ENCODE results near the gene GFM2. TPM values are rescaled to one million over a fixed set of nuclear protein-coding genes. Genes with fewer than 3 reads are reported as not detected.

GFM2 gene
- total and polyA plus RNA-seq, 2 of the 13 experiments (the other 11 are each of a cell fraction or from before 2014, with no cell fraction given), result 22.0 to 41.6 TPM

GRCh38 chr5:74684900-74685851 is 81.7 kb downstream of the GFM2 start, which contains the start of gene HEXB (continued):
- TF ChIP-seq PCBP2 (optimal IDR thresholded peaks at IDR 0.05; ENCODE audit: low read depth, low read length, poor library complexity, severe bottlenecking) (no peak), ATM (IDR thresholded peaks at IDR 0.05; ENCODE audit: borderline replicate concordance) (no peak), POGK (CRISPR knock-in tag; conservative IDR thresholded peaks at IDR 0.05) (peak; percentile 68; the same call in 1 of the 2 replicates), TRIM24 (CRISPR knock-in tag; IDR thresholded peaks at IDR 0.05) (0 out of 2 replicates have a peak, but pooled peaks have one; percentile 25), ZNF572 (CRISPR knock-in tag; IDR thresholded peaks at IDR 0.05) (no peak), ZNF546 (CRISPR knock-in tag; conservative IDR thresholded peaks at IDR 0.05) (no peak), DZIP1 (CRISPR knock-in tag; IDR thresholded peaks at IDR 0.05) (peak; percentile 11; the same call in 1 of the 2 replicates), HNRNPK (IDR thresholded peaks at IDR 0.05; ENCODE audit: low read depth, low read length, poor library complexity, severe bottlenecking) (peak; percentile 26), MBNL3 (CRISPR knock-in tag; conservative IDR thresholded peaks at IDR 0.05) (no peak), GRHL1 (CRISPR knock-in tag; conservative IDR thresholded peaks at IDR 0.05) (no peak), DDIT3 (CRISPR knock-in tag; IDR thresholded peaks at IDR 0.05) (no peak), SRY (CRISPR knock-in tag; IDR thresholded peaks at IDR 0.05) (peak; percentile 59; the same call in 1 of the 2 replicates), ZNF766 (CRISPR knock-in tag; IDR thresholded peaks at IDR 0.05; ENCODE audit: borderline replicate concordance) (no peak), YEATS4 (CRISPR knock-in tag; IDR thresholded peaks at IDR 0.05; ENCODE audit: borderline replicate concordance) (peak; percentile 80), SMAD9 (CRISPR knock-in tag; IDR thresholded peaks at IDR 0.05) (no peak), ZNF530 (CRISPR knock-in tag; IDR thresholded peaks at IDR 0.05; ENCODE audit: low read depth) (no peak), ZBTB38 (CRISPR knock-in tag; IDR thresholded peaks at IDR 0.05) (peak; percentile 79; the same call in 1 of the 2 replicates), ESRRA (CRISPR knock-in tag; IDR thresholded peaks at IDR 0.05; ENCODE audit: low read depth) (no peak)
